ENCODE data around the gene LNP1.

DNA sequence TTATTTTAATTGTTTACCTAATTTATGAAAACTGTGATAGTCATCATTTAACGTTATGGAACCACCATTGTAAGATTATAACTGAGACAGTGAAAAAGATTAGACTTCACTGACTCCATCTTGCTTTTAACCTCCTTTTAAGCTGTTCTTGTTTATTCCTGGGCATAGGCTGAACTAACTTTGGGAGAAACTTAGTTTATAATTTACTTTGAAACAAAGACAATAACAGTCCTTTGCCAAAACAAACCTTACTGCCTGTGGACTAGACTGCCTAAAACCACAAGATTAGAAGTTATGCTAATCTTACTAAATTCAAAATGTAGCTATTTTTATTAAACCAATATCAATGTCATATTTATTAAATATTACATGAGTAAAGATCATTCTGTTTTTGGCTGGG lies 46.7 kb downstream of the LNP1 start:
- no peak for TF ChIP-seq JUN (IDR thresholded peaks at IDR 0.05; ENCODE audit: borderline replicate concordance, low read depth, low read length)
- no peak for TF ChIP-seq JUN (CRISPR knock-in tag; IDR thresholded peaks at IDR 0.05; ENCODE audit: borderline replicate concordance)
- no peak for TF ChIP-seq ZFP30 (CRISPR knock-in tag; IDR thresholded peaks at IDR 0.05; ENCODE audit: borderline replicate concordance)
- TF ChIP-seq, protein P1, sequence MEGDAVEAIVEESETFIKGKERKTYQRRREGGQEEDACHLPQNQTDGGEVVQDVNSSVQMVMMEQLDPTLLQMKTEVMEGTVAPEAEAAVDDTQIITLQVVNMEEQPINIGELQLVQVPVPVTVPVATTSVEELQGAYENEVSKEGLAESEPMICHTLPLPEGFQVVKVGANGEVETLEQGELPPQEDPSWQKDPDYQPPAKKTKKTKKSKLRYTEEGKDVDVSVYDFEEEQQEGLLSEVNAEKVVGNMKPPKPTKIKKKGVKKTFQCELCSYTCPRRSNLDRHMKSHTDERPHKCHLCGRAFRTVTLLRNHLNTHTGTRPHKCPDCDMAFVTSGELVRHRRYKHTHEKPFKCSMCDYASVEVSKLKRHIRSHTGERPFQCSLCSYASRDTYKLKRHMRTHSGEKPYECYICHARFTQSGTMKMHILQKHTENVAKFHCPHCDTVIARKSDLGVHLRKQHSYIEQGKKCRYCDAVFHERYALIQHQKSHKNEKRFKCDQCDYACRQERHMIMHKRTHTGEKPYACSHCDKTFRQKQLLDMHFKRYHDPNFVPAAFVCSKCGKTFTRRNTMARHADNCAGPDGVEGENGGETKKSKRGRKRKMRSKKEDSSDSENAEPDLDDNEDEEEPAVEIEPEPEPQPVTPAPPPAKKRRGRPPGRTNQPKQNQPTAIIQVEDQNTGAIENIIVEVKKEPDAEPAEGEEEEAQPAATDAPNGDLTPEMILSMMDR (IDR thresholded peaks at IDR 0.05 in 2 of 3, conservative IDR thresholded peaks at IDR 0.05 in 1 of 3; ENCODE audit: insufficient read depth in 2 of 3, low read depth in 1 of 3, low read length in 3 of 3): no peak
- TF ChIP-seq FIP1L1 (IDR thresholded peaks at IDR 0.05; ENCODE audit: low read depth, low read length, poor library complexity, severe bottlenecking): no peak
- TF ChIP-seq, protein P2, sequence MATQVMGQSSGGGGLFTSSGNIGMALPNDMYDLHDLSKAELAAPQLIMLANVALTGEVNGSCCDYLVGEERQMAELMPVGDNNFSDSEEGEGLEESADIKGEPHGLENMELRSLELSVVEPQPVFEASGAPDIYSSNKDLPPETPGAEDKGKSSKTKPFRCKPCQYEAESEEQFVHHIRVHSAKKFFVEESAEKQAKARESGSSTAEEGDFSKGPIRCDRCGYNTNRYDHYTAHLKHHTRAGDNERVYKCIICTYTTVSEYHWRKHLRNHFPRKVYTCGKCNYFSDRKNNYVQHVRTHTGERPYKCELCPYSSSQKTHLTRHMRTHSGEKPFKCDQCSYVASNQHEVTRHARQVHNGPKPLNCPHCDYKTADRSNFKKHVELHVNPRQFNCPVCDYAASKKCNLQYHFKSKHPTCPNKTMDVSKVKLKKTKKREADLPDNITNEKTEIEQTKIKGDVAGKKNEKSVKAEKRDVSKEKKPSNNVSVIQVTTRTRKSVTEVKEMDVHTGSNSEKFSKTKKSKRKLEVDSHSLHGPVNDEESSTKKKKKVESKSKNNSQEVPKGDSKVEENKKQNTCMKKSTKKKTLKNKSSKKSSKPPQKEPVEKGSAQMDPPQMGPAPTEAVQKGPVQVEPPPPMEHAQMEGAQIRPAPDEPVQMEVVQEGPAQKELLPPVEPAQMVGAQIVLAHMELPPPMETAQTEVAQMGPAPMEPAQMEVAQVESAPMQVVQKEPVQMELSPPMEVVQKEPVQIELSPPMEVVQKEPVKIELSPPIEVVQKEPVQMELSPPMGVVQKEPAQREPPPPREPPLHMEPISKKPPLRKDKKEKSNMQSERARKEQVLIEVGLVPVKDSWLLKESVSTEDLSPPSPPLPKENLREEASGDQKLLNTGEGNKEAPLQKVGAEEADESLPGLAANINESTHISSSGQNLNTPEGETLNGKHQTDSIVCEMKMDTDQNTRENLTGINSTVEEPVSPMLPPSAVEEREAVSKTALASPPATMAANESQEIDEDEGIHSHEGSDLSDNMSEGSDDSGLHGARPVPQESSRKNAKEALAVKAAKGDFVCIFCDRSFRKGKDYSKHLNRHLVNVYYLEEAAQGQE (IDR thresholded peaks at IDR 0.05; ENCODE audit: borderline replicate concordance): no peak
- TF ChIP-seq, protein P2 (CRISPR knock-in tag; IDR thresholded peaks at IDR 0.05; ENCODE audit: low read depth): no peak
- TF ChIP-seq TAF1 (IDR thresholded peaks at IDR 0.05; ENCODE audit: control insufficient read depth, extremely low read depth, insufficient read depth, low read length, severe bottlenecking): no peak
- no peak for TF ChIP-seq ZNF57 (CRISPR knock-in tag; IDR thresholded peaks at IDR 0.05)
- TF ChIP-seq POLR2A (conservative IDR thresholded peaks at IDR 0.05): no peak
- TF ChIP-seq, protein P3, sequence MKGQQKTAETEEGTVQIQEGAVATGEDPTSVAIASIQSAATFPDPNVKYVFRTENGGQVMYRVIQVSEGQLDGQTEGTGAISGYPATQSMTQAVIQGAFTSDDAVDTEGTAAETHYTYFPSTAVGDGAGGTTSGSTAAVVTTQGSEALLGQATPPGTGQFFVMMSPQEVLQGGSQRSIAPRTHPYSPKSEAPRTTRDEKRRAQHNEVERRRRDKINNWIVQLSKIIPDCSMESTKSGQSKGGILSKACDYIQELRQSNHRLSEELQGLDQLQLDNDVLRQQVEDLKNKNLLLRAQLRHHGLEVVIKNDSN (CRISPR knock-in tag; IDR thresholded peaks at IDR 0.05): no peak
- no peak for TF ChIP-seq ARHGAP35 (IDR thresholded peaks at IDR 0.05; ENCODE audit: partially characterized antibody)
- TF ChIP-seq RBBP5 (IDR thresholded peaks at IDR 0.05; ENCODE audit: borderline replicate concordance, insufficient read depth, low read length, poor library complexity, severe bottlenecking): no peak
- TF ChIP-seq MEIS2 (IDR thresholded peaks at IDR 0.05; ENCODE audit: partially characterized antibody): no peak

Data from K562 (cell line).